ENCODE results near the gene TNFAIP2. TPM values are rescaled to one million over a fixed set of nuclear protein-coding genes. Genes with fewer than 3 reads are reported as not detected.

Gene TNFAIP2
- total RNA-seq, 1 donor from 2014 or later = 5.3 TPM

- TF ChIP-seq, protein P1, sequence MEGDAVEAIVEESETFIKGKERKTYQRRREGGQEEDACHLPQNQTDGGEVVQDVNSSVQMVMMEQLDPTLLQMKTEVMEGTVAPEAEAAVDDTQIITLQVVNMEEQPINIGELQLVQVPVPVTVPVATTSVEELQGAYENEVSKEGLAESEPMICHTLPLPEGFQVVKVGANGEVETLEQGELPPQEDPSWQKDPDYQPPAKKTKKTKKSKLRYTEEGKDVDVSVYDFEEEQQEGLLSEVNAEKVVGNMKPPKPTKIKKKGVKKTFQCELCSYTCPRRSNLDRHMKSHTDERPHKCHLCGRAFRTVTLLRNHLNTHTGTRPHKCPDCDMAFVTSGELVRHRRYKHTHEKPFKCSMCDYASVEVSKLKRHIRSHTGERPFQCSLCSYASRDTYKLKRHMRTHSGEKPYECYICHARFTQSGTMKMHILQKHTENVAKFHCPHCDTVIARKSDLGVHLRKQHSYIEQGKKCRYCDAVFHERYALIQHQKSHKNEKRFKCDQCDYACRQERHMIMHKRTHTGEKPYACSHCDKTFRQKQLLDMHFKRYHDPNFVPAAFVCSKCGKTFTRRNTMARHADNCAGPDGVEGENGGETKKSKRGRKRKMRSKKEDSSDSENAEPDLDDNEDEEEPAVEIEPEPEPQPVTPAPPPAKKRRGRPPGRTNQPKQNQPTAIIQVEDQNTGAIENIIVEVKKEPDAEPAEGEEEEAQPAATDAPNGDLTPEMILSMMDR (IDR thresholded peaks at IDR 0.05; ENCODE audit: insufficient read depth, low read length, severe bottlenecking) = peak; percentile 100
- Histone ChIP-seq H3K36me3 (ENCODE audit: control insufficient read depth, insufficient read depth, low read length) (no peaks in the 10 kb centered on the region), H3K4me3 (ENCODE audit: low read depth, low read length) (no peak overlapping the region), H3K27me3 (ENCODE audit: control insufficient read depth, insufficient read depth, low read length) (peaks cover 32% of the 10 kb centered on the region)
- FAIRE-seq (peak; percentile 70), DNase-seq (ENCODE audit: low read depth) (no peak)
Observed at GRCh38 chr14:103104654-103105452, 18.4 kb upstream of the TNFAIP2 start.

DNA sequence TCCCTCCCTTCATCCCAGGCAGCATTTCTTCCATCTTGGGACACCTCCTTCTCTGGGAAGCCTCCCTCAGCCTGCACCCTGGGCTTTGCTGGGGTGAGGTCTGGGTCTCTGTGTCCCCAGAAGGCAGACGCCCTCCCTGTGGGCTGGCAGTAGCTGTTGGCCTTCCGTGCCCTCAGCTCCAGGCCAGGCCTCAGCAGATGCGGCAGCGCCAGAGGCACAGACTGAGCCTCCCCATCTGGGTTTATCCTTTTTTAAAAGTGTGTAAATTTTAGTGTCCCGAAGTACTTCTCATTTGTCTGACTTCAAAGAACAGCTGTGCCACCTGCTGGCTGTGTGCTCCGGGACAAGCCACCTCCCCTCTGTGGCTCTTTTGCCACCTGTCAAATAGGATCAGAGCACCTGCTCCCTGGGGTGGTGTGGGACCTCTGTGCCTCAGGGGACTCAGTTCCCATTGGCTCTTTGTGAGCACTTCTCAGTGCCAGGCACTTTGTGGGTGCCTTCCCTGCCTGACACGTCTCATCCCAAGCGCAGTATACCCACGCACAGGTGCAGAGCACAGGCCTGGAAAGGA lies 17.6 kb upstream of the TNFAIP2 start:
- Histone ChIP-seq H3K27me3 (ENCODE audit: control insufficient read depth, insufficient read depth, low read length) (peaks cover 32% of the 10 kb centered on the region), H3K4me3 (ENCODE audit: low read depth, low read length) (no peak overlapping the region), H3K36me3 (ENCODE audit: control insufficient read depth, insufficient read depth, low read length) (no peaks in the 10 kb centered on the region)
- FAIRE-seq (no peak), DNase-seq (ENCODE audit: low read depth) (no peak)
- TF ChIP-seq, protein P1 (IDR thresholded peaks at IDR 0.05; ENCODE audit: insufficient read depth, low read length, severe bottlenecking) = peak; percentile 28

DNA sequence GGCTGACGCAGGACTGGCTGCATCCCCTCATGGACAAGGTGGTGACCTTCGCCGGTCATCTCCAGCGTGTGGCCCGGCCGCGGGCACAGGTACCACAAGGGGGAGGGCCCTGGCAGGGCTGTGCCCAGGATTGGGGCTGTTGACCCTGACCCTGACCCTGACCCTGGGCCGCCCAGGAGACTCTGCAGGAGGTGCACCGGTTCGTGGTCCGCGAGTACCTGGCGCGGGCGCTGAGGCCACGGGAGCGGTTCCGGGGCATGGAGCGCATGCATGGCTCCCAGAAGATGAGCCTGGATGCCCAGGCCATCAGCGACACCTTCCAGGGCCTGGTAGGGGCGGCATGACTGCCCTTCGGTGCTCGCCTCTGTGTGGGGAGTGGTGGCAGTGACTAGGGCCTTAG lies 15.8 kb upstream of the TNFAIP2 start:
- DNase-seq (ENCODE audit: low read depth) = no peak
- TF ChIP-seq, protein P1 (IDR thresholded peaks at IDR 0.05; ENCODE audit: insufficient read depth, low read length, severe bottlenecking) = no peak
- Histone ChIP-seq H3K4me3 (ENCODE audit: low read depth, low read length) (no peak overlapping the region), H3K36me3 (ENCODE audit: control insufficient read depth, insufficient read depth, low read length) (no peaks in the 10 kb centered on the region), H3K27me3 (ENCODE audit: control insufficient read depth, insufficient read depth, low read length) (peaks cover 20% of the 10 kb centered on the region)
- FAIRE-seq = no peak

DNA sequence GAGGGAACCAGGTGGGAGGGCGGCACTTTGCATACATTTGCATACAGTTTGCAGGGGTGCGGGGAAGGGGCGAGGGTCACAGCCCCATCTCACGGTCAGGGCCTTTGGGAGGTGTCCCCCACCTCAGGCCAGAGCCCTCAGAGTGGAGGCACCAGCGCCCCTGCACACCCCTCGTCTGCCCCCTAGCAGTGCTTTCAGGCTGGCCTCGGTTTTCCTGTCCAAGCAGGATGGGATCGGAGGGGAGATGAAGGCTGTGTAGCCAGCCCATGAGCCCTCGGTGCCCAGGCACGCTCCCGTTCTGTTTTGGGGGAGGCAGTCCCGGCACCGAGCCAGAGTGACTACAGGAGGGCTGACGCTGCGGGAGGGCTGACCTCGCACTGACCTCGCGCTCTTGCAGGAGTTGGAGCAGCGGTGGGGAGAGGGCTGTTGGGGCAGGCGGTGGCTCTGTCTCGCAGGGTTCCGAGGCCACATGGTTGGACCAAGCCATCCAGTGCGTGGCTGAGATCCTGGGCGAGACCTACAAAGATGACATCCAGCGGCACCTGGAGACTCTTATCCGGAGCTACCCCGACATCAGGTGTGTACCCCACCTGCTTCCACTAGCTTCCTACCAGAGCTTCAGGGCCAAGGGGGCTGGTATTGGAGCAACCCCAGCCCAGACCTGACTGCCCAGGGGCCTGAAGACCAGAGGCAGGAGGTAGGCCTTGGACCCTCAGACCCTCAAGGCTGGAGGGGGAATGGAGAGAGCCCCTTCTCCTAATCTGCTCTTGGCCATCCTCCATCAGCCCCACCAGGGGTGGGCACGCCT lies 15.1 kb upstream of the TNFAIP2 start:
- Histone ChIP-seq H3K4me3 (ENCODE audit: low read depth, low read length) (no peak overlapping the region), H3K36me3 (ENCODE audit: control insufficient read depth, insufficient read depth, low read length) (no peaks in the 10 kb centered on the region), H3K27me3 (ENCODE audit: control insufficient read depth, insufficient read depth, low read length) (peaks cover 15% of the 10 kb centered on the region)
- TF ChIP-seq, protein P1 (IDR thresholded peaks at IDR 0.05; ENCODE audit: insufficient read depth, low read length, severe bottlenecking) = no peak
- DNase-seq (ENCODE audit: low read depth) = no peak
- FAIRE-seq = no peak

GRCh38 chr14:103108749-103109207 lies 14.5 kb upstream of the TNFAIP2 start:
- FAIRE-seq (no peak), DNase-seq (ENCODE audit: low read depth) (no peak)
- H3K36me3 ChIP-seq (ENCODE audit: control insufficient read depth, insufficient read depth, low read length) = no peaks in the 10 kb centered on the region
- peaks cover 10% of the 10 kb centered on the region for H3K27me3 ChIP-seq (ENCODE audit: control insufficient read depth, insufficient read depth, low read length)
- no peak overlapping the region for H3K4me3 ChIP-seq (ENCODE audit: low read depth, low read length)
- TF ChIP-seq, protein P1 (IDR thresholded peaks at IDR 0.05; ENCODE audit: insufficient read depth, low read length, severe bottlenecking) = no peak

Measured in bronchial epithelial cell (primary cell).